HepG2 (cell line): Measurements from ENCODE around the gene SH3D19. TPM values are rescaled to one million over a fixed set of nuclear protein-coding genes. Genes with fewer than 3 reads are reported as not detected.

Source experiments
- ARID5B ChIP-seq: IDR thresholded peaks from 2 replicates; pipeline ENCODE4 v1.4.0; 2020; ENCODE audit warnings: mild to moderate bottlenecking, missing genetic modification reagents
- BORCS8-MEF2B ChIP-seq: sonication (generic); formaldehyde crosslinking; IDR thresholded peaks from 2 replicates; pipeline ENCODE4 v1.8.0; 2022; ENCODE audit warnings: mild to moderate bottlenecking, missing genetic modification reagents
- FOXP4 ChIP-seq: sonication (generic); formaldehyde crosslinking; IDR thresholded peaks from 2 replicates; pipeline ENCODE4 v1.4.0; 2020; ENCODE audit warnings: missing genetic modification reagents
- GATAD2A ChIP-seq: IDR thresholded peaks from 2 replicates; pipeline ENCODE4 v1.6.1; 2016
- GFI1 ChIP-seq: sonication (generic); formaldehyde crosslinking; IDR thresholded peaks from 2 replicates; pipeline ENCODE4 v1.5.0; 2020; ENCODE audit warnings: missing genetic modification reagents, mild to moderate bottlenecking, borderline replicate concordance
- GPBP1L1 ChIP-seq: sonication (generic); formaldehyde crosslinking; IDR thresholded peaks from 2 replicates; pipeline ENCODE4 v1.5.0; 2020; ENCODE audit warnings: mild to moderate bottlenecking, missing genetic modification reagents
- HHEX ChIP-seq: IDR thresholded peaks from 2 replicates; pipeline ENCODE4 v1.6.1; 2016; ENCODE audit warnings: control low read depth
- KDM3A ChIP-seq: IDR thresholded peaks from 2 replicates; pipeline ENCODE4 v1.6.1; 2018; ENCODE audit warnings: low read depth, missing compliant biosample characterization
- KLF6 ChIP-seq: IDR thresholded peaks from 2 replicates; pipeline ENCODE4 v1.8.0; 2016; ENCODE audit warnings: missing biosample characterization, missing genetic modification reagents
- MED1 ChIP-seq: sonication (generic); formaldehyde crosslinking; IDR thresholded peaks from 2 replicates; pipeline ENCODE4 v1.4.0; 2020; ENCODE audit warnings: missing genetic modification reagents
- MEF2D ChIP-seq: sonication (generic); formaldehyde crosslinking; IDR thresholded peaks from 2 replicates; pipeline ENCODE4 v1.5.1; 2020; ENCODE audit warnings: mild to moderate bottlenecking, missing genetic modification reagents
- MIXL1 ChIP-seq: IDR thresholded peaks from 2 replicates; pipeline ENCODE4 v1.6.1; 2016
- NCOA2 ChIP-seq: sonication (generic); formaldehyde crosslinking; IDR thresholded peaks from 2 replicates; pipeline ENCODE4 v1.8.0; 2022; ENCODE audit warnings: inconsistent platforms
- NR2C2 ChIP-seq: sonication (generic); formaldehyde crosslinking; IDR thresholded peaks from 2 replicates; pipeline ENCODE4 v1.4.0; 2020; ENCODE audit warnings: missing genetic modification reagents, mild to moderate bottlenecking, moderate library complexity, borderline replicate concordance
- PAXIP1 ChIP-seq: sonication (generic); formaldehyde crosslinking; conservative IDR thresholded peaks from 2 replicates; pipeline ENCODE4 v1.4.0; 2020; ENCODE audit warnings: mild to moderate bottlenecking, missing genetic modification reagents, moderate library complexity
- PITX1 ChIP-seq: sonication (generic); formaldehyde crosslinking; IDR thresholded peaks from 2 replicates; pipeline ENCODE4 v1.5.1; 2020; ENCODE audit warnings: mild to moderate bottlenecking, missing genetic modification reagents
- RBM39 ChIP-seq: fragments of 200-400 bp; formaldehyde crosslinking; IDR thresholded peaks from one replicate; pipeline ENCODE4 v1.6.1; 2018; ENCODE audit warnings: antibody characterized with exemption, mild to moderate bottlenecking, low read depth, low read length; ENCODE audit not compliant: poor library complexity, severe bottlenecking
- SOX5 ChIP-seq: IDR thresholded peaks from 2 replicates; pipeline ENCODE4 v1.6.1; 2016; ENCODE audit warnings: borderline replicate concordance
- SRF ChIP-seq: IDR thresholded peaks from 2 replicates; pipeline ENCODE4 v1.6.1; 2011; ENCODE audit warnings: mild to moderate bottlenecking, low read depth, low read length, moderate library complexity
- ZMYM2 ChIP-seq: sonication (generic); formaldehyde crosslinking; IDR thresholded peaks from 2 replicates; pipeline ENCODE4 v1.8.0; 2022; ENCODE audit warnings: mild to moderate bottlenecking, missing genetic modification reagents
- ZNF121 ChIP-seq: sonication (generic); formaldehyde crosslinking; IDR thresholded peaks from 2 replicates; pipeline ENCODE4 v1.5.0; 2020; ENCODE audit warnings: mild to moderate bottlenecking, missing genetic modification reagents
- ZNF607 ChIP-seq: sonication (generic); formaldehyde crosslinking; IDR thresholded peaks from 2 replicates; pipeline ENCODE4 v1.5.1; 2020; ENCODE audit warnings: missing genetic modification reagents, mild to moderate bottlenecking, borderline replicate concordance
- polyA plus RNA-seq, 8 experiments: library from polyadenylated mRNA; depleted of rRNA in 3 of 8; stranded (reverse) in 7 of 8; unstranded in 1 of 8; fragments of >200 nt; fragmentation: Illumina TruSeq in 4 of 8; extraction: Trizol in 4 of 8; gene quantifications; 2 replicates each; pipeline versions ENCODE4 v1.2.1 to v1.2.3, GENCODE V29; 2011 to 2016; ENCODE audit warnings: low read depth in 4 of 8, missing spikeins in 1 of 8, mixed read lengths in 1 of 8; ENCODE audit not compliant: insufficient read depth in 1 of 8
- total RNA-seq, 5 experiments: library from RNA; depleted of rRNA; stranded (reverse); fragments of >200 nt; fragmentation: Illumina TruSeq; extraction: Trizol; gene quantifications; 2 replicates each; pipeline ENCODE4 v1.2.3, GENCODE V29; 2016; ENCODE audit warnings: low read depth in 1 of 5

SH3D19 gene
- total and polyA plus RNA-seq, 2 of the 13 experiments (the other 11 are each of a cell fraction or from before 2014, with no cell fraction given) = 31.2 to 38.0 TPM

- TF ChIP-seq PAXIP1 (CRISPR knock-in tag) (peak; percentile 65), GPBP1L1 (CRISPR knock-in tag) (no peak), SOX5 (CRISPR knock-in tag) (peak; percentile 65; the same call in 1 of the 2 replicates), FOXP4 (peak; percentile 65), BORCS8-MEF2B (CRISPR knock-in tag) (no peak), ARID5B (CRISPR knock-in tag) (peak; percentile 88), RBM39 (no peak), GFI1 (CRISPR knock-in tag) (peak; percentile 74), KLF6 (no peak), MIXL1 (CRISPR knock-in tag) (0 out of 2 replicates have a peak, but pooled peaks have one; percentile 32), NR2C2 (CRISPR knock-in tag) (peak; percentile 77), MEF2D (peak; percentile 12; the same call in 1 of the 2 replicates), NCOA2 (CRISPR knock-in tag) (peak; percentile 74), MED1 (CRISPR knock-in tag) (peak; percentile 77), ZNF607 (CRISPR knock-in tag) (no peak), PITX1 (CRISPR knock-in tag) (peak; percentile 78; the same call in 1 of the 2 replicates), ZMYM2 (peak; percentile 22; the same call in 1 of the 2 replicates), SRF (no peak), ZNF121 (CRISPR knock-in tag) (peak; percentile 91), KDM3A (CRISPR knock-in tag) (no peak), HHEX (CRISPR knock-in tag) (0 out of 2 replicates have a peak, but pooled peaks have one; percentile 18), GATAD2A (CRISPR knock-in tag) (peak; percentile 79)
Observed at GRCh38 chr4:151267104-151267503, 58.3 kb downstream of the SH3D19 start (continued).
